IgD-negative memory B cell (primary cell): ENCODE results near the gene ATP12A. TPM values are rescaled to one million over a fixed set of nuclear protein-coding genes. Genes with fewer than 3 reads are reported as not detected.

ENCODE experiments used
- H3K27ac Mint-ChIP-seq, 3 donors: one replicate each; pipeline ENCODE4 v1.8.0; 2020 to 2022; ENCODE audit warnings: mild to moderate bottlenecking in 3 of 3, mixed read lengths in 3 of 3, moderate library complexity in 1 of 3
- H3K27me3 Mint-ChIP-seq: one replicate; pipeline ENCODE4 v1.8.0; 2021; ENCODE audit warnings: mixed read lengths
- H3K36me3 Mint-ChIP-seq: one replicate; pipeline ENCODE4 v1.8.0; 2020; ENCODE audit warnings: mild to moderate bottlenecking, mixed read lengths
- H3K4me1 Mint-ChIP-seq, 3 donors: one replicate each; pipeline ENCODE4 v1.8.0; 2020 to 2022; ENCODE audit warnings: mixed read lengths in 3 of 3, mild to moderate bottlenecking in 1 of 3
- H3K4me3 Mint-ChIP-seq, 4 donors: one replicate each; pipeline ENCODE4 v1.8.0; 2020 to 2022; ENCODE audit warnings: mild to moderate bottlenecking in 4 of 4, mixed read lengths in 4 of 4, moderate library complexity in 3 of 4
- H3K9me3 Mint-ChIP-seq, 3 donors: one replicate each; pipeline ENCODE4 v1.8.0; 2020 to 2021; ENCODE audit warnings: mixed read lengths in 3 of 3, mild to moderate bottlenecking in 1 of 3
- polyA plus RNA-seq: library from polyadenylated mRNA; unstranded; fragments of 300-500 nt; fragmentation: Illumina TruSeq; gene quantifications from one replicate; pipeline ENCODE4 v1.2.3, GENCODE V29; 2021

ATP12A gene
- polyA plus RNA-seq, 1 donor from 2014 or later, result not detected

- H3K4me1 Mint-ChIP-seq, result peaks cover 0 to 2% (median 0%) of the 10 kb centered on the region in 3 donors
- peaks cover 0 to 2% (median 0%) of the 10 kb centered on the region in 3 donors for H3K9me3 Mint-ChIP-seq
- no peak overlapping the region for H3K27ac Mint-ChIP-seq
- H3K36me3 Mint-ChIP-seq, result peaks cover 4% of the 10 kb centered on the region
- H3K27me3 Mint-ChIP-seq, result peaks cover 3% of the 10 kb centered on the region
- H3K4me3 Mint-ChIP-seq, result no peak overlapping the region
Measured at GRCh38 chr13:24652359-24652758, 27.8 kb upstream of the ATP12A start.

- Mint-ChIP-seq H3K36me3 (peaks cover 4% of the 10 kb centered on the region), H3K4me3 (no peak overlapping the region), H3K9me3 (peaks cover 0 to 2% (median 0%) of the 10 kb centered on the region in 3 donors), H3K4me1 (no peaks in the 10 kb centered on the region), H3K27me3 (peaks cover 3% of the 10 kb centered on the region), H3K27ac (no peak overlapping the region)
Measured at GRCh38 chr13:24654741-24655140, 25.5 kb upstream of the ATP12A start.

GRCh38 chr13:24659239-24659638 lies 21.0 kb upstream of the ATP12A start:
- Mint-ChIP-seq H3K4me3 (no peak overlapping the region), H3K36me3 (peaks cover 4% of the 10 kb centered on the region), H3K27ac (no peak overlapping the region), H3K4me1 (peaks cover 0 to 9% (median 6%) of the 10 kb centered on the region in 3 donors), H3K27me3 (peaks cover 7% of the 10 kb centered on the region), H3K9me3 (peaks cover 0 to 2% (median 0%) of the 10 kb centered on the region in 3 donors)

- no peak overlapping the region for H3K27ac Mint-ChIP-seq
- H3K36me3 Mint-ChIP-seq, result peaks cover 4% of the 10 kb centered on the region
- H3K9me3 Mint-ChIP-seq, result peaks cover 0 to 2% (median 0%) of the 10 kb centered on the region in 3 donors
- peaks cover 0 to 9% (median 6%) of the 10 kb centered on the region in 3 donors for H3K4me1 Mint-ChIP-seq
- peaks cover 7% of the 10 kb centered on the region for H3K27me3 Mint-ChIP-seq
- H3K4me3 Mint-ChIP-seq, result peak overlapping the region in 1 of 4 donors; percentile 41
Measured at GRCh38 chr13:24660023-24660741, 20.0 kb upstream of the ATP12A start.

GRCh38 chr13:24661713-24662112 lies 18.5 kb upstream of the ATP12A start:
- peaks cover 0 to 9% (median 6%) of the 10 kb centered on the region in 3 donors for H3K4me1 Mint-ChIP-seq
- peak overlapping the region in 1 of 4 donors; percentile 34 for H3K4me3 Mint-ChIP-seq
- H3K36me3 Mint-ChIP-seq, result peaks cover 2% of the 10 kb centered on the region
- no peaks in the 10 kb centered on the region for H3K9me3 Mint-ChIP-seq
- no peak overlapping the region for H3K27ac Mint-ChIP-seq
- peaks cover 7% of the 10 kb centered on the region for H3K27me3 Mint-ChIP-seq

DNA sequence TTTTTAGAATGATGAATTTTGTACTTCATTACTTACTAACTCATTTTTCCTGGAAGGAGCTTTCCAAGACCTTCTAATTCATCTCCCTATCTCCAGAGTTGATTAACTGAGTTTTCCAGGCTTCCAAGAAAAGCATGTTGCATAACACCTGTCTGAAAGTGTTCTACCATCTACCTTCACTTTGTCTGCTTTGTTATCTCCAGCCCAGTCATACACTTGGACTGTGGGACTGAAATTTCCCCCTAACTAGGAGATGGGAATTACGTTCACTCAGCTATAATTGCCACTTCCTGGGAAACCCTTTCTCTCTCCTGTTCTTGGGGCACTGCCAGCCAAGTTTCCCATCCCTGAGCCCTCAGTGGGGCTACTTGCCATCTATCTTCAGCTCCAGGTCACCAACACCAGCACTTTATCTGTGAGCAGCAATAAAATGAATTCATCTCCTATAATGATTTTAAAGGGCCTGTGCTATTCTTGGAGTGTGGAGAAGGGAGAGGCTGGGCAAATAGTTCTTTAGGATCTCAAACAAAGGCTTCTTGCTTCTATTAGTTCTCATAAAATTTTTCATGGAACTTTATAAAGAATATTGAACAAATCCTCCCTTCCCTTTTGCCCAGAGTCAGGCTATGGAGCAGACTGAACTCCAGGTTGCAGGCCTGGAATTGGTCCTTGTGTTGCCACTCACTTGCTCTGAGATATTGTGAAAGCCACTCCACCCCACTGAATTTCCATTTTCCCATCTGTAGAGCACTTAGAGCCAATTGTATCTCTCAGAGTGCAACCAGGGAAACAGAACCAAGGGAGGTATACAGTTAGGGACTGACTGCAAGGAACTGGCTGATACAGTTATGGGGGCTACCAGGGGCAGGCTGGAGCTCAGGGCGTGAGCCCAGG lies 17.8 kb upstream of the ATP12A start:
- no peak overlapping the region for H3K4me3 Mint-ChIP-seq
- peaks cover 2% of the 10 kb centered on the region for H3K36me3 Mint-ChIP-seq
- H3K27ac Mint-ChIP-seq, result no peak overlapping the region

GRCh38 chr13:24663089-24663395 lies 17.2 kb upstream of the ATP12A start:
- H3K9me3 Mint-ChIP-seq, result no peaks in the 10 kb centered on the region
- H3K4me3 Mint-ChIP-seq, result no peak overlapping the region
- H3K27ac Mint-ChIP-seq, result no peak overlapping the region
- peaks cover 7% of the 10 kb centered on the region for H3K27me3 Mint-ChIP-seq
- H3K4me1 Mint-ChIP-seq, result peaks cover 0 to 9% (median 6%) of the 10 kb centered on the region in 3 donors
- peaks cover 2% of the 10 kb centered on the region for H3K36me3 Mint-ChIP-seq

More for the DNA sequence above, 17.8 kb upstream of the ATP12A start:
- H3K27me3 Mint-ChIP-seq, result peaks cover 7% of the 10 kb centered on the region
- no peaks in the 10 kb centered on the region for H3K9me3 Mint-ChIP-seq
- H3K4me1 Mint-ChIP-seq, result peaks cover 0 to 9% (median 6%) of the 10 kb centered on the region in 3 donors

DNA sequence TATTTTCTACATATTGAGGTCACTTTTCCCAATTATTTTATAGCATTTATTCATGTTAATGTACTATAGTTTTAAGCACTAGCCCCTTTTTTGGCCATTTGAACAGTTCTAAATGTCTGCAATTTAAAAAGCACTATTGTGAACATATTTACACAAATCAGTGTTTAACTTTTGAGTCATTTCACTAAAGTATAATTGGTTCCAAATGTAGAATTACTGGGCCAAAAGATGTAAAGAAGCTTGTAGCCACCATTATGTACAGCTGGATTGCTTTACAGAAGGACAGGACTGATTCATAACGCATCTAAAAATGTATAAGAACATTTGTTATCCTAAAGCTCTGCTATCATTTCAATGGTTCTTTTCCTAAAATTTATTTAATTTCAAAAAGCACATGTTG lies 16.6 kb upstream of the ATP12A start:
- Mint-ChIP-seq H3K4me3 (no peak overlapping the region), H3K36me3 (peaks cover 2% of the 10 kb centered on the region), H3K27me3 (peaks cover 7% of the 10 kb centered on the region), H3K9me3 (no peaks in the 10 kb centered on the region), H3K4me1 (peaks cover 0 to 9% (median 6%) of the 10 kb centered on the region in 3 donors), H3K27ac (no peak overlapping the region)

DNA sequence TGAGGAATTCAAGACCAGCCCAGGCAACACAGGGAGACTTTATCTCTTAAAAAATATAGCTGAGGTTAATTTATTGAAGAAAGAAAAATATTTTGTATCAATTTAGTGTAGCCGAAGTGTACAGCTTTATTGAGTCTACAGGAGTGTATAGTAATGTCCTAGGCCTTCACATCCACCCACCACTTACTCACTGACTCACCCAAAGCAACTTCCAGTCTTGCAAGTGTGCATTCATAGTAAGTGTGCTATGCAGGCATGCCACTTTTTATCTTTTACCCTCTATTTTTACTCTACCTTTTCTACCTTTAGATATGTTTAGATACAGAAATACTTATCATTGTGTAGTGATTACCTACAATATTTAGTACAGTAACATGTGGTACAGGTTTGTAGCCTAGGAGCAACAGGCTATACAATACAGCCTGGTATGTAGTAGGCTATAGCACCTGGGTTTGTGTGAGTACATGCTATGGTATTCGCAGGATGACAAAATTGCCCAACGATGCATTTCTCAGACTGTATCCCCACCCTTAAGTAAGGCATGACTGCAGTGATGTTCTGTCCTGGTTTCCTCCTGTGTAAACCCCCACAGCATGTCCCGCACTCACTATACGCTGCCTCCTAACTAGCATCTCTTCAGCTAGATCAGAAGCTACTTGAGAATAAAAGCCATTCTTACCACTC lies 15.3 kb upstream of the ATP12A start:
- H3K27ac Mint-ChIP-seq, result no peak overlapping the region
- H3K36me3 Mint-ChIP-seq, result peaks cover 2% of the 10 kb centered on the region
- H3K4me1 Mint-ChIP-seq, result peaks cover 0 to 9% (median 6%) of the 10 kb centered on the region in 3 donors
- H3K4me3 Mint-ChIP-seq, result no peak overlapping the region
- H3K27me3 Mint-ChIP-seq, result peaks cover 7% of the 10 kb centered on the region
- H3K9me3 Mint-ChIP-seq, result no peaks in the 10 kb centered on the region

GRCh38 chr13:24668511-24668910 lies 11.7 kb upstream of the ATP12A start:
- Mint-ChIP-seq H3K27ac (no peak overlapping the region), H3K27me3 (peaks cover 2% of the 10 kb centered on the region), H3K4me3 (no peak overlapping the region), H3K4me1 (peaks cover 6 to 8% (median 7%) of the 10 kb centered on the region in 3 donors), H3K9me3 (no peaks in the 10 kb centered on the region), H3K36me3 (peaks cover 2% of the 10 kb centered on the region)

GRCh38 chr13:24668955-24669582 lies 11.1 kb upstream of the ATP12A start:
- Mint-ChIP-seq H3K4me3 (no peak overlapping the region), H3K36me3 (peaks cover 2% of the 10 kb centered on the region), H3K4me1 (peaks cover 6 to 8% (median 7%) of the 10 kb centered on the region in 3 donors), H3K9me3 (no peaks in the 10 kb centered on the region), H3K27me3 (peaks cover 2% of the 10 kb centered on the region), H3K27ac (no peak overlapping the region)

- Mint-ChIP-seq H3K4me1 (peaks cover 6 to 8% (median 7%) of the 10 kb centered on the region in 3 donors), H3K27me3 (peaks cover 4% of the 10 kb centered on the region), H3K36me3 (peaks cover 2% of the 10 kb centered on the region), H3K27ac (no peak overlapping the region), H3K4me3 (no peak overlapping the region), H3K9me3 (no peaks in the 10 kb centered on the region)
Measured at GRCh38 chr13:24670174-24670573, 10.0 kb upstream of the ATP12A start.

GRCh38 chr13:24670961-24671381 lies 9.2 kb upstream of the ATP12A start:
- Mint-ChIP-seq H3K4me3 (peak overlapping the region in 2 of 4 donors; percentile 52 to 62), H3K4me1 (peaks cover 6 to 8% (median 7%) of the 10 kb centered on the region in 3 donors), H3K9me3 (no peaks in the 10 kb centered on the region), H3K36me3 (peaks cover 2% of the 10 kb centered on the region), H3K27me3 (peaks cover 4% of the 10 kb centered on the region), H3K27ac (no peak overlapping the region)

GRCh38 chr13:24671386-24672113 lies 8.7 kb upstream of the ATP12A start:
- Mint-ChIP-seq H3K27me3 (peaks cover 6% of the 10 kb centered on the region), H3K27ac (no peak overlapping the region), H3K4me1 (peaks cover 6 to 8% (median 7%) of the 10 kb centered on the region in 3 donors), H3K36me3 (peaks cover 2% of the 10 kb centered on the region), H3K4me3 (peak overlapping the region in 2 of 4 donors; percentile 52 to 62), H3K9me3 (no peaks in the 10 kb centered on the region)
